GM19328 (cell line): ENCODE measurements around the gene NPNT.

Experiments used
- ATAC-seq: cut with Tn5 transposase; IDR thresholded peaks from one replicate; pipeline ENCODE4 v1.9.1; 2021; ENCODE audit warnings: mild to moderate bottlenecking, moderate library complexity; ENCODE audit not compliant: unreplicated experiment

The NPNT gene

GRCh38 chr4:105969575-105969974, 74.3 kb downstream of the NPNT start:
- no peak for ATAC-seq

- ATAC-seq: no peak
Measured at GRCh38 chr4:105970371-105970770, 75.1 kb downstream of the NPNT start.

- no peak for ATAC-seq
Measured at GRCh38 chr4:105971036-105971435, 75.8 kb downstream of the NPNT start.

GRCh38 chr4:105972946-105973621, 77.8 kb downstream of the NPNT start:
- ATAC-seq: no peak

- ATAC-seq: no peak
Measured at GRCh38 chr4:105976915-105977314, 81.6 kb downstream of the NPNT start.

- ATAC-seq: no peak
Measured at GRCh38 chr4:105978684-105979296, 83.5 kb downstream of the NPNT start.

- ATAC-seq: no peak
Measured at GRCh38 chr4:105979506-105979905, 84.2 kb downstream of the NPNT start.

GRCh38 chr4:105988671-105989070, 93.4 kb downstream of the NPNT start:
- no peak for ATAC-seq

- ATAC-seq: no peak
Measured at GRCh38 chr4:105989485-105990242, 94.4 kb downstream of the NPNT start.

- ATAC-seq: no peak
Measured at GRCh38 chr4:105990933-105991332, 95.7 kb downstream of the NPNT start.

GRCh38 chr4:105991726-105992125, 96.5 kb downstream of the NPNT start:
- ATAC-seq: no peak

- ATAC-seq: no peak
Measured at GRCh38 chr4:105992641-105993305, 97.5 kb downstream of the NPNT start.

- no peak for ATAC-seq
Measured at GRCh38 chr4:105994061-105994460, 98.8 kb downstream of the NPNT start.

- no peak for ATAC-seq
Measured at GRCh38 chr4:105994841-105995501, 99.7 kb downstream of the NPNT start.

- ATAC-seq: no peak
Measured at GRCh38 chr4:105996845-105997244, 101.6 kb downstream of the NPNT start.

- no peak for ATAC-seq
Measured at GRCh38 chr4:105998171-105999063, 103.1 kb downstream of the NPNT start.

GRCh38 chr4:106002994-106003393, 107.7 kb downstream of the NPNT start:
- ATAC-seq: no peak

- ATAC-seq: no peak
Measured at GRCh38 chr4:106010761-106011160, 115.5 kb downstream of the NPNT start.

- ATAC-seq: no peak
Measured at GRCh38 chr4:106011387-106011786, 116.1 kb downstream of the NPNT start.

GRCh38 chr4:106017975-106018374, 122.7 kb downstream of the NPNT start:
- no peak for ATAC-seq
